Spinal cord (tissue), 10 donors: ENCODE data around the gene MYL4. TPM values are rescaled to one million over a fixed set of nuclear protein-coding genes. Genes with fewer than 3 reads are reported as not detected.

Experiments
- DNase-seq, 6 donors: peaks; one replicate each; pipeline versions ENCODE4 v3.0.0 to v3.0.0-alpha.2; 2013 to 2015; ENCODE audit warnings: low spot score in 6 of 6, low read depth in 4 of 6
- H3K27ac ChIP-seq: one replicate; pipeline ENCODE4 v1.5.1; 2013; ENCODE audit warnings: low read depth, low read length, control low read depth
- H3K27me3 ChIP-seq: one replicate; pipeline ENCODE4 v1.6.1; 2013; ENCODE audit warnings: low read length; ENCODE audit not compliant: control insufficient read depth, insufficient read depth
- H3K36me3 ChIP-seq: one replicate; pipeline ENCODE4 v1.6.1; 2013; ENCODE audit warnings: low read length; ENCODE audit not compliant: control insufficient read depth, insufficient read depth
- H3K4me1 ChIP-seq: one replicate; pipeline ENCODE4 v1.6.1; 2013; ENCODE audit warnings: low read length; ENCODE audit not compliant: control insufficient read depth, insufficient read depth
- H3K4me3 ChIP-seq: one replicate; pipeline ENCODE4 v1.5.1; 2013; ENCODE audit warnings: low read depth, low read length, control low read depth
- H3K9me3 ChIP-seq: one replicate; pipeline ENCODE4 v1.6.1; 2013; ENCODE audit warnings: low read length; ENCODE audit not compliant: control insufficient read depth, insufficient read depth
- WGBS: methylation state at CpG from one replicate; pipeline ENCODE4 v1.1.5; 2013; ENCODE audit warnings: missing lambda C conversion rate; ENCODE audit not compliant: insufficient coverage; 5-methylcytosine and 5-hydroxymethylcytosine counted together
- polyA plus RNA-seq, 2 donors: library from polyadenylated mRNA; unstranded; fragments of 120-200 nt; gene quantifications; one replicate each; pipeline ENCODE4 v1.2.1, GENCODE V29; 2013; ENCODE audit not compliant: insufficient read length in 2 of 2
- total RNA-seq, 2 donors: library from RNA; depleted of rRNA in 1 of 2; stranded (reverse); fragments of 120-200 nt in 1 of 2; fragments of >200 nt in 1 of 2; gene quantifications; one replicate each; pipeline versions ENCODE4 v1.2.3 to v1.2.4, GENCODE V29; 2013 to 2014
- donor health status: healthy.

MYL4 gene
- total and polyA plus RNA-seq, 4 donors, result 1.5 to 12.5 (median 4.7) TPM

DNA sequence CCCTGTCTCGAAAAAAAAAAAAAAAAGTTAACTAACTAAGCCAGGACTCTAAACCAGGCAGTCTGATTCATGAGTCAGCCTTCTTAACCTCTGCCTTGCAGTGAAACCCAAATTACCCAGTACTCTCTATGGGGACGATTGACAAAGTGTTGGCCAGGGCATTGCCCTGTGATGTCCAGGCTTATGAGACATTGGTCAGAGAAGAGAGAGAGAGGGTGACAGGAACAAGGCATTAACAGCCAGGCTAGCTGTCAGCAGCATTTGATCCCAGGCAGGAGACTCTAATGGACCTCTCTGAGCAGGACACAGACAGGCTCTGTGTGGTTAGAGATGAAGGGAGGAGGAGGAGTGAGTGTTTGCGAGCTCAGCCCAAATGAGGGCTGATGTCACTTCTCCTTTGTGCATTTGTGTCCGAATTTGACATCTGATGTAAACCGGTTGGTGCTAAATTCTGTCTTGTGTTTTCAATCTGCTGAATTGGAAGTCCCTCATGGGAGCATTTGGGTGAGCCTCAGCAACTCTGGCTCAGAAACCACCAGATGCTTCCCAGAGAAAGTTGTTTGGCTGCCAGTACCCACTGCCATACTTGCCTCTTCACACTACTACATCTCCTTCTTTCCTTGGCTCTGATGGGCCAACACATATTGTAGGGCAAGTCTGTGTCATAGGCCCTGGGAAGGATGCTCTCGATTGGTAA, 4.3 kb upstream of the MYL4 start:
- Histone ChIP-seq H3K27me3 (no peaks in the 10 kb centered on the region), H3K4me3 (no peak overlapping the region), H3K27ac (no peak overlapping the region), H3K9me3 (no peaks in the 10 kb centered on the region), H3K36me3 (no peaks in the 10 kb centered on the region), H3K4me1 (no peaks in the 10 kb centered on the region)
- WGBS, result 73% methylated on average over 5 of the region's 6 CpGs
- peak in 2 of 6 donors; percentile 53 to 91 for DNase-seq

GRCh38 chr17:47205419-47205963, 3.7 kb upstream of the MYL4 start:
- peaks cover 3% of the 10 kb centered on the region for H3K4me1 ChIP-seq
- no peak overlapping the region for H3K4me3 ChIP-seq
- 67% methylated on average over 9 of the region's 9 CpGs for WGBS
- H3K36me3 ChIP-seq, result no peaks in the 10 kb centered on the region
- no peaks in the 10 kb centered on the region for H3K9me3 ChIP-seq
- no peaks in the 10 kb centered on the region for H3K27me3 ChIP-seq
- DNase-seq, result no peak
- no peak overlapping the region for H3K27ac ChIP-seq

DNA sequence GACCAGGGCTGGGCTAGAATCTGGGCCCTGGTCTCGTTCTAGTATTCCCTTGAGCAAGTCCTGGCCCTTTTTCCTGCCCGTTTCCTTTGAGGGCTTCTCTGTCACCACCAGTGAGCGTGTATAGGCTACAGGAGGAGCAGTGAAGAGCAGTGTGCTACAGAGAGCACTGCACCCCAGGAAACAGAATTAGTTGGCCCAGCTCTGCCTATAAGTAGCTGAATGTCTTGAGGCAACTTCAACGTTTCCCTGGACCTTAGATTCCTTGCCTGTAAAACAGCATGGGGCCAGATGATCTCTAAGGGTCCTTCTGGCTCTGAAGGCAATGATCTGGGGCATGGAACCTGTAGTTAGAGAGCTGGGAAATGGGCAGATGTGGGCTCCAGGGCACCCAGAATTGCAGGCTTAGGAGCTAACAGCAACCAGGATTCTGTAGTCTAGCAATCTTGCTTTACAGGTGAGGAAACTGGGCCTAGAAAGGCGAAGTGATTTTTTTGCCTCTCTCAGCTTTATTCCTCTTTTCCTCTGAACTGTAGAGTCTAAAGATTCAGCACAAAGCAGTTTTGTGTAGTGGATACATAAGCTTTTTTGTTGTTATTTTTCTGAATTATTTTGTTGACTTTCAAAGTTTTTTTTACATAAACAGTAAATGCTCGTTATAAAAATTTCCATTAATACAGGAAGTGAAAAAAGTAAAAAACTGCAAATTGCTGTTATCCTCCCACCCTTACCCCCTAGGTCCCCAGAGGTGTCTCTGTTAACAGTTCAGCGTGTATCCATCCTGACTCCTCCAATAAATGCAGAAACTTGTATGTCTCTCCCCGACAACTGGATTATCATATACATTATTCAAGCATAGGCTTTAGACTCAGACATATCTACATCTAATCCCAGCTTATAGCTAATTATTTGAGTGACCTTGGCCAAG, 1.7 kb upstream of the MYL4 start:
- Histone ChIP-seq H3K4me3 (no peak overlapping the region), H3K27ac (no peak overlapping the region), H3K27me3 (no peaks in the 10 kb centered on the region), H3K9me3 (no peaks in the 10 kb centered on the region), H3K36me3 (no peaks in the 10 kb centered on the region), H3K4me1 (peaks cover 3% of the 10 kb centered on the region)
- WGBS, result 75% methylated on average over 5 of the region's 8 CpGs
- DNase-seq, result no peak

- Histone ChIP-seq H3K36me3 (no peaks in the 10 kb centered on the region), H3K4me3 (no peak overlapping the region), H3K9me3 (no peaks in the 10 kb centered on the region), H3K27ac (no peak overlapping the region), H3K4me1 (peaks cover 3% of the 10 kb centered on the region), H3K27me3 (no peaks in the 10 kb centered on the region)
- no peak for DNase-seq
- 100% methylated on average over 2 of the region's 3 CpGs for whole genome bisulfite sequencing
Measured at GRCh38 chr17:47209499-47209898, 351 bp downstream of the MYL4 start.

DNA sequence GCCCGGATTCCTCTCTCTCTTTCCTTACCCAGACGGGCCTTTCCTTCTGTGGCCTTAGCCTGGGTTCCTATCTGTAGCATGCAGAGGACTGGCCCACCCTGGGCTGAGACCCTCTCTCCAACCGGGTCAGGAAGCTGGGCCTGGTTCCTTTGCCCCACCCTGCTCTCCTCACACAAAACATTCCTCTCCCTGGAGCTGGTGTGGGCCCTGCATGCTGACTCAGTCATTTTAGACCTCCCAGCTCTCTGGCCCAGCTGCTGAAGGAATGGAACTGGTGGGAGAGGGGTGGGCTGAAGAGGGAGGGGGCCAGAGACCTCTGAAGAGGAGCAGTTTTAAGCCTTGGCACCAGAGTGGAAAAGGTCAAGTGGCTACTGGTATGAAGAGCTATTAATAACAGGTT, 957 bp downstream of the MYL4 start:
- Histone ChIP-seq H3K36me3 (no peaks in the 10 kb centered on the region), H3K4me1 (peaks cover 3% of the 10 kb centered on the region), H3K27me3 (no peaks in the 10 kb centered on the region), H3K4me3 (no peak overlapping the region), H3K9me3 (no peaks in the 10 kb centered on the region), H3K27ac (no peak overlapping the region)
- DNase-seq, result no peak
- WGBS, result 50% methylated on average over 1 of the region's 3 CpGs

GRCh38 chr17:47210779-47211178, 1.6 kb downstream of the MYL4 start:
- 64% methylated on average over 1 of the region's 2 CpGs for WGBS
- Histone ChIP-seq H3K36me3 (no peaks in the 10 kb centered on the region), H3K27ac (no peak overlapping the region), H3K27me3 (no peaks in the 10 kb centered on the region), H3K4me3 (no peak overlapping the region), H3K9me3 (no peaks in the 10 kb centered on the region), H3K4me1 (peaks cover 3% of the 10 kb centered on the region)
- no peak for DNase-seq

GRCh38 chr17:47212458-47212857, 3.3 kb downstream of the MYL4 start:
- no peaks in the 10 kb centered on the region for H3K9me3 ChIP-seq
- DNase-seq, result no peak

GRCh38 chr17:47213540-47213939, 4.4 kb downstream of the MYL4 start:
- no peaks in the 10 kb centered on the region for H3K36me3 ChIP-seq
- 47% methylated on average over 2 of the region's 4 CpGs for WGBS
- H3K4me3 ChIP-seq, result no peak overlapping the region
- no peak overlapping the region for H3K27ac ChIP-seq
- no peaks in the 10 kb centered on the region for H3K27me3 ChIP-seq
- H3K4me1 ChIP-seq, result peaks cover 3% of the 10 kb centered on the region
- DNase-seq, result no peak
- no peaks in the 10 kb centered on the region for H3K9me3 ChIP-seq

More at GRCh38 chr17:47212458-47212857, 3.3 kb downstream of the MYL4 start:
- Histone ChIP-seq H3K4me1 (peaks cover 3% of the 10 kb centered on the region), H3K4me3 (no peak overlapping the region), H3K27me3 (no peaks in the 10 kb centered on the region), H3K27ac (no peak overlapping the region), H3K36me3 (no peaks in the 10 kb centered on the region)
- WGBS, result 64% methylated on average over 2 of the region's 2 CpGs

DNA sequence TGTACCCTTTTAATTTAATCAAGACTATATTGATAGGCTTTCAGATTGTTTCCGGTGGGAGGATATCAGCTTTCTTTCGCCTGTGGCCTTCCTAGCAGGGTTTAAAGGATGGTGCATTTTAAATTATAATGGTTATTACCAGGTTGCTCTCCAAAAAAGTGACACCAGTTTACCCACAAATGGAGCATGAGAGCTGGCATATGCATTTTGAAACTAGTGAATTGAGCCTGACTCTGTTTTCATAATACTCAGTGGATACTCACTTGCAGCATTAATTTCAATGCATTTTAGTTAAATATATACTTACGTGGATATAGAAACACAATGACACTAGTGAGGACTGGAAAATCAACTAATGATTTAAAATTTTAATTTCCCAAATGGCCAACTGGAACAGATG, 5.8 kb downstream of the MYL4 start:
- H3K4me3 ChIP-seq, result no peak overlapping the region
- no CpG with 5 or more reads among the region's 3 CpGs for WGBS
- H3K36me3 ChIP-seq, result no peaks in the 10 kb centered on the region
- H3K27me3 ChIP-seq, result no peaks in the 10 kb centered on the region
- peak in 1 of 6 donors; percentile 47 for DNase-seq
- H3K4me1 ChIP-seq, result peaks cover 3% of the 10 kb centered on the region
- H3K9me3 ChIP-seq, result no peaks in the 10 kb centered on the region
- no peak overlapping the region for H3K27ac ChIP-seq
